Sigmoid colon (tissue), 7 donors: ENCODE data around the gene PATJ. TPM values are rescaled to one million over a fixed set of nuclear protein-coding genes. Genes with fewer than 3 reads are reported as not detected.

Experiments
- DNase-seq: peaks from one replicate; pipeline ENCODE4 v3.0.0-alpha.2; 2019
- H3K27ac ChIP-seq, 4 donors: fragments of 200-600 bp; sonication (generic); one replicate each; pipeline ENCODE4 v1.5.1; 2016 to 2019; ENCODE audit warnings: mild to moderate bottlenecking in 1 of 4
- H3K27me3 ChIP-seq, 3 donors: fragments of 200-600 bp; sonication (generic); one replicate each; pipeline ENCODE4 v1.5.1; 2019; ENCODE audit warnings: mild to moderate bottlenecking in 1 of 3
- H3K36me3 ChIP-seq, 4 donors: fragments of 200-600 bp; sonication (generic); one replicate each; pipeline ENCODE4 v1.5.1; 2016 to 2019
- H3K4me1 ChIP-seq, 4 donors: fragments of 200-600 bp; sonication (generic); one replicate each; pipeline ENCODE4 v1.5.1; 2017 to 2019
- H3K4me3 ChIP-seq, 4 donors: fragments of 200-600 bp; sonication (generic); one replicate each; pipeline ENCODE4 v1.5.1; 2017 to 2019; ENCODE audit warnings: mild to moderate bottlenecking in 2 of 4, moderate library complexity in 1 of 4
- H3K9me3 ChIP-seq, 4 donors: fragments of 200-600 bp in 3 of 4; sonication (generic) in 3 of 4; one replicate each; pipeline versions ENCODE4 v1.5.1 to v1.6.1; 2013 to 2019
- CTCF ChIP-seq, 4 experiments: fragments of 450-650 bp in 3 of 4; fragments of 200-600 bp in 1 of 4; IDR thresholded peaks; one replicate each; pipeline ENCODE4 v1.5.1; 2016 to 2019; ENCODE audit warnings: antibody characterized with exemption in 4 of 4, mild to moderate bottlenecking in 3 of 4, moderate library complexity in 2 of 4
- EP300 ChIP-seq, 4 donors: sonication (generic); formaldehyde crosslinking; IDR thresholded peaks; one replicate each; pipeline ENCODE4 v1.6.1; 2017; ENCODE audit warnings: antibody characterized with exemption in 4 of 4
- POLR2A ChIP-seq, 2 donors: fragments of 450-650 bp; IDR thresholded peaks; one replicate each; pipeline ENCODE4 v1.6.1; 2016; ENCODE audit warnings: antibody characterized with exemption in 2 of 2, mild to moderate bottlenecking in 2 of 2, moderate library complexity in 2 of 2
- POLR2AphosphoS5 ChIP-seq, 4 donors: sonication (generic); formaldehyde crosslinking; IDR thresholded peaks; one replicate each; pipeline ENCODE4 v1.6.1; 2017; ENCODE audit warnings: antibody characterized with exemption in 4 of 4
- WGBS, 2 donors: extraction: QIAGEN DNeasy Blood & Tissue Kit; methylation state at CpG; one replicate each; pipeline ENCODE4 v1.1.7; 2013; 5-methylcytosine and 5-hydroxymethylcytosine counted together
- intact Hi-C: fragments of 100-400 bp; cut with DNase I; formaldehyde crosslinking; loops from one replicate; pipeline ENCODE4 v1.15.1; 2023
- polyA plus RNA-seq, 3 donors: library from polyadenylated mRNA; stranded (reverse); fragments of 200-250 nt; gene quantifications; one replicate each; pipeline ENCODE4 v1.2.3, GENCODE V29; 2013
- total RNA-seq, 4 donors: library from RNA; depleted of rRNA; stranded (reverse); fragments of >200 nt; gene quantifications; one replicate each; pipeline ENCODE4 v1.1.0, GENCODE V29; 2016
- donor health status: healthy with polysubstance abuse.
- donor health status: Bipolar disorder and iron deficiency.
- donor health status: healthy.

The PATJ gene
- total and polyA plus RNA-seq, 7 donors = 10.2 to 33.2 (median 21.3) TPM

DNA sequence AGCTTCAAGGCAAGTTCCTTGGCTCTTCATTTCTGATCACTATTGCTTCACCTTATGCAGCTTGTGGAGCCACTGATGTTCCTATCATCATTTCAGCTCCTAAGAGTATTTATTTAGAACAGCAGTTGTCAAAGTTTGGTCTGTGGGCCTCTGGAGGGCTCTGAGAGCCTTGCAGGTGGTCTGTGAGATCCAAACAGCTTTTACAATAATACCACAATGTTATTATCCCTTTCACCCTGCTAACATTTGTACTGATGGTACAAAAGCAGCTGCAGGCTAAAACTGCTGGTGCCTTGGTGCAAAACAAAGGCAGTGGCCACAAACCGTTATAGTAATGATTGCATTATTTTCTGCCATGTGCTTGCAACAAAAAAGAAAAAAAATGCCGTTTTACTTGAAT is 33.8 kb downstream of the PATJ start:
- Histone ChIP-seq H3K27ac (no peak overlapping the region), H3K36me3 (peaks cover 0 to 20% (median 0%) of the 10 kb centered on the region in 4 donors), H3K9me3 (no peaks in the 10 kb centered on the region), H3K27me3 (no peaks in the 10 kb centered on the region), H3K4me1 (no peaks in the 10 kb centered on the region), H3K4me3 (no peak overlapping the region)
- 88 to 89% methylated on average over 2 of the region's 2 CpGs for WGBS, 2 donors
- no peak for DNase-seq
- intact Hi-C loops = no loop called here
- no peak for TF ChIP-seq POLR2A (IDR thresholded peaks at IDR 0.05)
- TF ChIP-seq POLR2AphosphoS5 (IDR thresholded peaks at IDR 0.05) = no peak
- no peak for TF ChIP-seq CTCF (IDR thresholded peaks at IDR 0.05)
- no peak for TF ChIP-seq EP300 (IDR thresholded peaks at IDR 0.05)

- WGBS, 2 donors = 94 to 95% methylated on average over 2 of the region's 2 CpGs
Observed at GRCh38 chr1:61779231-61779630, 37.0 kb downstream of the PATJ start.

DNA sequence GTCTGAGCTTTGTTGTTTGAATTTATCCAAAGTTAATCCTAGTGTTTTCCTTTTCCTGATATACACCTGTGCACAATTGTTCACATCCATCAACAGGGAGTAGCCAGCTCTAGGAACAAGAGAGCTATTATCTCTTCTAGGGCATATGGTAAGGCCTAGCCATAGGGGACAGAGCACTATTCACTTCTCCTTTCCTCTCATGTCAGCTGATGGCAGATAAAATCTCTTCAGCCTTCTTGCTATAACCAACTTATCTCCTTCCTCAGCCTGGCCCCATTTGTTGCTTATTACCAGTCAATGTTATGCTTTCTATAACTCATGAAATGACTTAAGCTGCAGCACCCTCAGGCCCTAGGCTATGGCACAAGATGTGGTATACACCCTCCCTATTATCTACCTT is 38.9 kb downstream of the PATJ start:
- H3K4me1 ChIP-seq = no peaks in the 10 kb centered on the region
- H3K27ac ChIP-seq = no peak overlapping the region
- intact Hi-C loops = no loop called here
- no peak overlapping the region for H3K4me3 ChIP-seq
- H3K27me3 ChIP-seq = no peaks in the 10 kb centered on the region
- no peak for DNase-seq
- peaks cover 0 to 6% (median 0%) of the 10 kb centered on the region in 4 donors for H3K36me3 ChIP-seq
- TF ChIP-seq EP300 (IDR thresholded peaks at IDR 0.05) = no peak
- TF ChIP-seq POLR2AphosphoS5 (IDR thresholded peaks at IDR 0.05) = no peak
- TF ChIP-seq CTCF (IDR thresholded peaks at IDR 0.05) = no peak
- TF ChIP-seq POLR2A (IDR thresholded peaks at IDR 0.05) = no peak
- no peaks in the 10 kb centered on the region for H3K9me3 ChIP-seq

More at GRCh38 chr1:61779231-61779630, 37.0 kb downstream of the PATJ start:
- TF ChIP-seq CTCF (IDR thresholded peaks at IDR 0.05) = no peak
- TF ChIP-seq EP300 (IDR thresholded peaks at IDR 0.05) = no peak
- TF ChIP-seq POLR2AphosphoS5 (IDR thresholded peaks at IDR 0.05) = no peak
- TF ChIP-seq POLR2A (IDR thresholded peaks at IDR 0.05) = no peak
- Histone ChIP-seq H3K27me3 (no peaks in the 10 kb centered on the region), H3K27ac (no peak overlapping the region), H3K4me3 (no peak overlapping the region), H3K4me1 (no peaks in the 10 kb centered on the region), H3K9me3 (no peaks in the 10 kb centered on the region), H3K36me3 (peaks cover 0 to 20% (median 0%) of the 10 kb centered on the region in 4 donors)
- no peak for DNase-seq
- intact Hi-C loops = no loop called here

- Histone ChIP-seq H3K36me3 (peaks cover 0 to 5% (median 0%) of the 10 kb centered on the region in 4 donors), H3K27ac (no peak overlapping the region), H3K9me3 (no peaks in the 10 kb centered on the region), H3K4me3 (no peak overlapping the region), H3K27me3 (no peaks in the 10 kb centered on the region), H3K4me1 (no peaks in the 10 kb centered on the region)
- TF ChIP-seq POLR2AphosphoS5 (IDR thresholded peaks at IDR 0.05) = no peak
- no peak for TF ChIP-seq EP300 (IDR thresholded peaks at IDR 0.05)
- TF ChIP-seq CTCF (IDR thresholded peaks at IDR 0.05) = no peak
- TF ChIP-seq POLR2A (IDR thresholded peaks at IDR 0.05) = no peak
- DNase-seq = no peak
- intact Hi-C loops = no loop called here
- 79 to 88% methylated on average over 4 of the region's 4 CpGs for WGBS, 2 donors
Observed at GRCh38 chr1:61782771-61783170, 40.5 kb downstream of the PATJ start.

DNA sequence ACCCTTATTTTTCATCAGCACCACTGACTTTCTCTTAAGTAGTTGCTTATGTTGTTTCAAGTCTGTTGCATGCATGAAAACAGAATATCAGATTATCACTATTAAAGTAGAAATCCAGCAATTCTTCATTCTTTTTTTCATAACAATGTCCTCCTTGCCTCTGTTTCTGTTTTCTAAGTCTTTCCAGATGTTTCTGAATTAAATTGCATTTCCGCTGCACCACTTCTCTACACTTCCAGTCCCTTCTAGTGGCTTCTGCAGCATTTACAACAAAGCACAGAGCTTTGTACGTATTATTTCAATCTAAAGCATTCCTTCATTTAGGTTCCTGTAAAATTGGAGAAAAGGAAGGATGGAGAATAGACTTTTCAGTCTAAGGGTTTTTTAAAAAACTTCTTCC is 42.4 kb downstream of the PATJ start:
- intact Hi-C loops = no loop called here
- 92 to 96% methylated on average over 2 of the region's 2 CpGs for WGBS, 2 donors
- Histone ChIP-seq H3K4me1 (no peaks in the 10 kb centered on the region), H3K27ac (no peak overlapping the region), H3K9me3 (no peaks in the 10 kb centered on the region), H3K4me3 (no peak overlapping the region), H3K36me3 (peaks cover 0 to 5% (median 0%) of the 10 kb centered on the region in 4 donors), H3K27me3 (no peaks in the 10 kb centered on the region)
- no peak for DNase-seq
- TF ChIP-seq POLR2A (IDR thresholded peaks at IDR 0.05) (no peak), EP300 (IDR thresholded peaks at IDR 0.05) (no peak), POLR2AphosphoS5 (IDR thresholded peaks at IDR 0.05) (no peak), CTCF (IDR thresholded peaks at IDR 0.05) (no peak)
